Measurements from ENCODE around the gene MAP3K6. TPM values are rescaled to one million over a fixed set of nuclear protein-coding genes. Genes with fewer than 3 reads are reported as not detected.

Gene MAP3K6
- total RNA-seq, 1 experiment from 2014 or later = 13.5 TPM

- Mint-ChIP-seq H3K4me3 (ENCODE audit: unreplicated experiment) (peak overlapping the region; percentile 82), H3K36me3 (ENCODE audit: insufficient read depth, unreplicated experiment) (peaks cover 61% of the 10 kb centered on the region), H3K27me3 (ENCODE audit: insufficient read depth, unreplicated experiment) (no peaks in the 10 kb centered on the region), H3K27ac (ENCODE audit: low read depth, unreplicated experiment) (peak overlapping the region; percentile 95), H3K9me3 (ENCODE audit: unreplicated experiment) (no peaks in the 10 kb centered on the region), H3K4me1 (ENCODE audit: insufficient read depth, unreplicated experiment) (peaks cover 58% of the 10 kb centered on the region)
- ChIA-PET CTCF (interaction anchor here (0.7 to 6.0 kb wide), 12 partner anchors 10 to 147 kb away, joined by 3 to 45 read pairs (median 6); partner anchors contain the start of genes CD164L2 and WASF2), POLR2A (interaction anchor here (0.6 to 4.4 kb wide), 21 partner anchors 9 to 332 kb away, joined by 3 to 78 read pairs (median 5); partner anchors contain the start of genes CD164L2, MAP3K6, TMEM222 and WDTC1)
- intact Hi-C loops (cut with micrococcal nuclease) = loop anchor here (1.0 kb wide), 1 partner anchor 23 kb away; the partner anchor contains the start of gene MAP3K6
- TF ChIP-seq CTCF (IDR thresholded peaks at IDR 0.05; ENCODE audit: unreplicated experiment) = no peak
- no TSS peak for BruUV-seq (replicated peaks)
- peak; percentile 93 for DNase-seq (ENCODE audit: unreplicated experiment)
Observed at GRCh38 chr1:27342778-27343638, 23.8 kb downstream of the MAP3K6 start.

DNA sequence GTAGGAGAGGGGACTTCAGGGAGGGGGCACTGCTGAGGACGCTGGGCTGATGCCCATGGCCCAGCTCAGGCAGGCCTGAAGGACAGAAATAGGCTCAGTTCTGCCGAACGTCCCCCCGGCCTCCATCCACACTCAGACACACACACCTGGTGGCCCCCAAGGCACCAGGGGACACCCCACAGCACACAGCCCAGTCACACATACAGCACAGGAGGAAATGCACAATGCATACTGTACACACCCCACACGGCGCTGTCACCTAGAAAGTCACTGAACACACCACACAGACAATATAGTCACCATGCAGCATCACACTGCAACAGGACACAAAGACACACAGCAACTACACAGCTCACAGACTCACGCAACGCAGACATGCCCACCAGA is 24.4 kb downstream of the MAP3K6 start:
- ChIA-PET POLR2A (interaction anchor here (0.7 to 4.4 kb wide), 19 partner anchors 10 to 332 kb away, joined by 3 to 78 read pairs (median 6); partner anchors contain the start of genes MAP3K6, TMEM222 and WDTC1), CTCF (interaction anchor here (0.7 to 6.0 kb wide), 14 partner anchors 10 to 148 kb away, joined by 3 to 45 read pairs (median 6); partner anchors contain the start of gene WASF2)
- H3K36me3 Mint-ChIP-seq (ENCODE audit: insufficient read depth, unreplicated experiment) = peaks cover 55% of the 10 kb centered on the region
- no peaks in the 10 kb centered on the region for H3K27me3 Mint-ChIP-seq (ENCODE audit: insufficient read depth, unreplicated experiment)
- peak; percentile 26 for DNase-seq (ENCODE audit: unreplicated experiment)
- intact Hi-C loops (cut with micrococcal nuclease) = no loop called here
- BruUV-seq (replicated peaks) = TSS peak; percentile 55
- peaks cover 51% of the 10 kb centered on the region for H3K4me1 Mint-ChIP-seq (ENCODE audit: insufficient read depth, unreplicated experiment)
- no peaks in the 10 kb centered on the region for H3K9me3 Mint-ChIP-seq (ENCODE audit: unreplicated experiment)
- H3K27ac Mint-ChIP-seq (ENCODE audit: low read depth, unreplicated experiment) = peak overlapping the region; percentile 95
- H3K4me3 Mint-ChIP-seq (ENCODE audit: unreplicated experiment) = peak overlapping the region; percentile 82
- TF ChIP-seq CTCF (IDR thresholded peaks at IDR 0.05; ENCODE audit: unreplicated experiment) = no peak

DNA sequence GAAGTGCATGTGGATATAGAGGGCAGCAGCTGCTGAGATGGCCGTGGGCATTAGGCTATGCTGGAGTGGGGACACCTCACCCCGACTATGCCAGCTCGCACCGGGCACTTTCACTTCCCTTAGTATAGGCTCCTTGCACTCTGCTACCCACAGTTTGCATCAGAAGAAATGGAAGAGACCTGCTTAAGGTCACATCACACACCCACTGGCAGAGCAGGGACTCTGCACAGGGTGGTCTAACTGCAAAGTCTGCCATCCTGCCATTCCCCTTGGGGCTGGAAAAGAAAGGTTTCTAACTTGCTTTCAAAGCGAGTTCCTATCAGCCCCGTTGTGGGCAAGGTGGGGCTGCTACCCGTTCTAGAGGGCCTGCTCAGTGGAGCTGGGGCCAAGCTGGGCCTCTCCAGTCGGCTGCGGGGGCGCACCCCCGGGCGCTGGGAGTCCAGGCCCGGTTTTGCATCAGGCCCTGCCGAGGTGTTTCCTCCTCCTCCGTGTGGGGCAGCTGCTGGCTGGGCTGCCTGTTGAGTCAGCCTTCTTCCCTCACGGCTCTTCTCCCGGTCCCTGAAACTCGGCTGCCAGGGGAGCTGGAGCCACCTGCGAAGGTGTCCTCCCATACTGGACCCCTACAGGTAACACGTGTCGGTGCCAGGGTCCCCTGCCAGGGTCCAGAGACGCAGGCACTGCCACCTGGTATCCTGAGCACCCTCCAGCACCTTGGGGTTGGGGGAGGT is 25.1 kb downstream of the MAP3K6 start, which contains the start of gene SYTL1:
Gene SYTL1 (plus strand): TSS at position 498 of the 728 bp plus-strand sequence. CDS start 3,313 bp downstream, outside the sequence.
- DNase-seq (ENCODE audit: unreplicated experiment) = peak; percentile 89
- no peaks in the 10 kb centered on the region for H3K27me3 Mint-ChIP-seq (ENCODE audit: insufficient read depth, unreplicated experiment)

More for the DNA sequence above, 25.1 kb downstream of the MAP3K6 start, which contains the start of gene SYTL1:
- BruUV-seq (replicated peaks) = no TSS peak
- POLR2A ChIA-PET = interaction anchor here (0.6 to 4.4 kb wide), 18 partner anchors 9 to 432 kb away, joined by 3 to 78 read pairs (median 6); partner anchors contain the start of genes MAP3K6, STX12, TMEM222 and WDTC1
- H3K9me3 Mint-ChIP-seq (ENCODE audit: unreplicated experiment) = no peaks in the 10 kb centered on the region
- H3K27ac Mint-ChIP-seq (ENCODE audit: low read depth, unreplicated experiment) = peak within 1 kb of the TSS; percentile 95
- CTCF ChIA-PET = interaction anchor here (0.6 to 6.0 kb wide), 14 partner anchors 9 to 187 kb away, joined by 3 to 45 read pairs (median 4); partner anchors contain the start of gene WASF2
- peaks cover 46% of the 10 kb centered on the region for H3K4me1 Mint-ChIP-seq (ENCODE audit: insufficient read depth, unreplicated experiment)
- intact Hi-C loops (cut with micrococcal nuclease) = loop anchor here (1.0 kb wide), 1 partner anchor 19 kb away; the partner anchor contains the start of gene TMEM222
- H3K36me3 Mint-ChIP-seq (ENCODE audit: insufficient read depth, unreplicated experiment) = peaks cover 49% of the 10 kb centered on the region
- TF ChIP-seq CTCF (IDR thresholded peaks at IDR 0.05; ENCODE audit: unreplicated experiment) = no peak
- H3K4me3 Mint-ChIP-seq (ENCODE audit: unreplicated experiment) = peak within 1 kb of the TSS; percentile 82

Data from MCF 10A (cell line).